Parathyroid adenoma (tissue), 2 donors: ENCODE measurements around the gene S100A12.
"Not testable (repeated sequence)": the region's sequence is repeated elsewhere in the genome, so short reads cannot be mapped to it uniquely, and the experiment has no call there.

Experiments
- H2AFZ ChIP-seq: fragments of 300-600 bp; sonication (generic); one replicate; pipeline ENCODE4 v1.7.0; 2017; ENCODE audit warnings: antibody characterized with exemption, mild to moderate bottlenecking
- H3K27ac ChIP-seq: fragments of 300-600 bp; sonication (generic); one replicate; pipeline ENCODE4 v1.7.0; 2017
- H3K27me3 ChIP-seq: fragments of 300-600 bp; sonication (generic); one replicate; pipeline ENCODE4 v1.7.0; 2017; ENCODE audit warnings: low read length; ENCODE audit not compliant: control insufficient read depth, insufficient read depth
- H3K36me3 ChIP-seq: fragments of 300-600 bp; sonication (generic); one replicate; pipeline ENCODE4 v1.7.0; 2017; ENCODE audit warnings: low read length; ENCODE audit not compliant: control insufficient read depth, insufficient read depth
- H3K4me1 ChIP-seq: fragments of 300-600 bp; sonication (generic); one replicate; pipeline ENCODE4 v1.7.0; 2017; ENCODE audit warnings: control low read depth
- H3K4me2 ChIP-seq: fragments of 300-600 bp; sonication (generic); one replicate; pipeline ENCODE4 v1.7.0; 2017; ENCODE audit warnings: low read length
- H3K4me3 ChIP-seq: fragments of 300-600 bp; sonication (generic); one replicate; pipeline ENCODE4 v1.7.0; 2017; ENCODE audit warnings: low read depth, low read length
- H3K79me2 ChIP-seq: fragments of 300-600 bp; sonication (generic); one replicate; pipeline ENCODE4 v1.7.0; 2017; ENCODE audit warnings: control low read depth
- H3K9ac ChIP-seq: fragments of 300-600 bp; sonication (generic); one replicate; pipeline ENCODE4 v1.7.0; 2017; ENCODE audit warnings: mild to moderate bottlenecking
- H3K9me3 ChIP-seq: fragments of 300-600 bp; sonication (generic); one replicate; pipeline ENCODE4 v1.7.0; 2017; ENCODE audit warnings: low read length; ENCODE audit not compliant: control insufficient read depth
- TF ChIP-seq, protein P1 (sequence below): fragments of 300-600 bp; sonication (generic); IDR thresholded peaks from one replicate; pipeline ENCODE4 v1.7.0; 2017; ENCODE audit warnings: antibody characterized with exemption, mild to moderate bottlenecking
- donor health status: primary hyperparathyroidism.

S100A12 gene

GRCh38 chr1:153417136-153417888 is 41.9 kb upstream of the S100A12 start:
- Histone ChIP-seq H3K4me2 (no peak overlapping the region), H3K36me3 (no peaks in the 10 kb centered on the region), H3K4me3 (no peak overlapping the region), H3K9ac (no peak overlapping the region), H3K79me2 (no peaks in the 10 kb centered on the region), H3K9me3 (no peaks in the 10 kb centered on the region), H3K27ac (no peak overlapping the region), H3K4me1 (no peaks in the 10 kb centered on the region), H2AFZ (no peak overlapping the region), H3K27me3 (no peaks in the 10 kb centered on the region)
- TF ChIP-seq, protein P1, sequence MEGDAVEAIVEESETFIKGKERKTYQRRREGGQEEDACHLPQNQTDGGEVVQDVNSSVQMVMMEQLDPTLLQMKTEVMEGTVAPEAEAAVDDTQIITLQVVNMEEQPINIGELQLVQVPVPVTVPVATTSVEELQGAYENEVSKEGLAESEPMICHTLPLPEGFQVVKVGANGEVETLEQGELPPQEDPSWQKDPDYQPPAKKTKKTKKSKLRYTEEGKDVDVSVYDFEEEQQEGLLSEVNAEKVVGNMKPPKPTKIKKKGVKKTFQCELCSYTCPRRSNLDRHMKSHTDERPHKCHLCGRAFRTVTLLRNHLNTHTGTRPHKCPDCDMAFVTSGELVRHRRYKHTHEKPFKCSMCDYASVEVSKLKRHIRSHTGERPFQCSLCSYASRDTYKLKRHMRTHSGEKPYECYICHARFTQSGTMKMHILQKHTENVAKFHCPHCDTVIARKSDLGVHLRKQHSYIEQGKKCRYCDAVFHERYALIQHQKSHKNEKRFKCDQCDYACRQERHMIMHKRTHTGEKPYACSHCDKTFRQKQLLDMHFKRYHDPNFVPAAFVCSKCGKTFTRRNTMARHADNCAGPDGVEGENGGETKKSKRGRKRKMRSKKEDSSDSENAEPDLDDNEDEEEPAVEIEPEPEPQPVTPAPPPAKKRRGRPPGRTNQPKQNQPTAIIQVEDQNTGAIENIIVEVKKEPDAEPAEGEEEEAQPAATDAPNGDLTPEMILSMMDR, result no peak

DNA sequence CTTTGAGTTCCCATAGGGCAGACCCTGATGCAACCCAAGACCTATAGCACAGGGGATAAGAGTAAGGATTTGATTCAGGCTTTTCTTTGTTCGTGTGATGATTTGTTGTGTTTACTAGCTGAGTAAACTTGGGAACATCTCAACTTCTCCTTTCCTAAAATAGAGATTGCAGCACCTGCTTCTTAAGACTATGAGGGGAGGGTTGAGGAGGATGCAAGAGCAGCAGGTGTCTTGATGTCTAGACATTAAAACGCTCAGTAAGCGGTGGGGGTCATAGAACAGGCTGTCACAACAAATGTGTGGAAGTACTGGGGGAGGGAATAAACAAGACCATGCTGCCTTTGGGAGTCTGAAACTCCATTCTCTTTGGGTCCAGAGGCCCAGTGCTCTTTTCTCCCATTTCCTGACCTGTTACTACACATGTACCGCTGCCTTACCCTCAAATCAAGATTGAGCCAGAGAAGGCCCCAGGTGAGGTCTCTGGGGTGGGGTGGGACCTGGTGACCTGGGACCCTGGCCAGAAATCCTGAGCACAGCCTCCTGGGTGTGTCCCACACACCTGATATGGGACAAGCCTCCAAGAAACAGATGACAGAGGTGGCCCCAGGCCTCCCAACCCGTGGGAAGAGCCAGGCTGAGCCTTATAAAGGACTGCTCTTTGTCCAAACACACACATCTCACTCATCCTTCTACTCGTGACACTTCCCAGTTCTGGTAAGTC is 40.6 kb upstream of the S100A12 start, which contains the start of gene S100A7A:
S100A7A (plus strand) TSS at position 671 of the 721 bp plus-strand sequence. CDS start 1,563 bp downstream, outside the sequence.
- Histone ChIP-seq H2AFZ (no peak within 1 kb of the TSS), H3K79me2 (no peaks in the 10 kb centered on the region), H3K9ac (no peak within 1 kb of the TSS), H3K9me3 (no peaks in the 10 kb centered on the region), H3K27ac (no peak within 1 kb of the TSS), H3K36me3 (no peaks in the 10 kb centered on the region), H3K27me3 (no peaks in the 10 kb centered on the region), H3K4me2 (no peak within 1 kb of the TSS), H3K4me1 (no peaks in the 10 kb centered on the region), H3K4me3 (no peak within 1 kb of the TSS)
- TF ChIP-seq, protein P1, result no peak

DNA sequence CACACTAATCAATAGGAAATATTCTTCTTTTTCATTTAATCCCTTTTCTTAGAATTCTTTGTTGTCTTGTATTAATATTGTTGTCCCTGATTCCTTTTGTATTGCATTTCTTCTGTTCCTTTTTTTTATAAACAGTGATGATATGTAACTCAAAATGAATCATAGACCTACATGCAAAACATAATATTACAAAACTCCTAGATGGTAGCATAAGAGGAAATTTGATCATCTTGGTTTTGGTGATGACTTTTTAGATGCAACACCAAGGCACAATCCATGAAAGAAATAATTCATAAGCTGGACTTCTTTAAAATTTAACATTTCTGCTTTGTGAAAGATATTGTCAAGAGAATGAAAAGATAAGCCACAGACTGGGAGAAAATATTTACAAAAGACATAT is 38.5 kb upstream of the S100A12 start:
- H3K9ac ChIP-seq, H3K4me1 ChIP-seq, H3K27me3 ChIP-seq, H3K27ac ChIP-seq, H3K79me2 ChIP-seq, H2AFZ ChIP-seq, H3K36me3 ChIP-seq, H3K4me2 ChIP-seq, H3K9me3 ChIP-seq, H3K4me3 ChIP-seq: not testable (repeated sequence)

GRCh38 chr1:153407274-153407673 is 31.9 kb upstream of the S100A12 start:
- not testable (repeated sequence) for H3K4me1 ChIP-seq, H3K4me3 ChIP-seq, H3K4me2 ChIP-seq, H2AFZ ChIP-seq, H3K27me3 ChIP-seq, H3K9me3 ChIP-seq, H3K27ac ChIP-seq, H3K36me3 ChIP-seq, H3K79me2 ChIP-seq, H3K9ac ChIP-seq

GRCh38 chr1:153405825-153406599 is 30.6 kb upstream of the S100A12 start:
- H2AFZ ChIP-seq, H3K4me1 ChIP-seq, H3K9me3 ChIP-seq, H3K9ac ChIP-seq, H3K27ac ChIP-seq, H3K4me3 ChIP-seq, H3K27me3 ChIP-seq, H3K4me2 ChIP-seq, H3K79me2 ChIP-seq, H3K36me3 ChIP-seq: not testable (repeated sequence)

- Histone ChIP-seq H3K9me3 (no peaks in the 10 kb centered on the region), H3K4me1 (no peaks in the 10 kb centered on the region), H3K79me2 (no peaks in the 10 kb centered on the region), H3K4me3 (no peak overlapping the region), H3K27me3 (no peaks in the 10 kb centered on the region), H3K9ac (no peak overlapping the region), H2AFZ (no peak overlapping the region), H3K4me2 (no peak overlapping the region), H3K36me3 (no peaks in the 10 kb centered on the region), H3K27ac (no peak overlapping the region)
- TF ChIP-seq, protein P1, result no peak
Observed at GRCh38 chr1:153404768-153405167, 29.3 kb upstream of the S100A12 start.
